HCT116 (cell line): ENCODE measurements around the gene P4HB. TPM values are rescaled to one million over a fixed set of nuclear protein-coding genes. Genes with fewer than 3 reads are reported as not detected.

ENCODE experiments used
- ATAC-seq: fragments of 200-7000 bp; cut with Tn5 transposase; 2 replicates; pipeline ENCODE4 v1.9.1; 2020; ENCODE audit warnings: mild to moderate bottlenecking, moderate library complexity
- BruUV-seq: library from RNA; stranded (reverse); fragments of 400-500 nt; replicated peaks from 2 replicates; lab custom pipeline; 2021; lab: Mats Ljungman, UMichigan
- CTCF ChIA-PET: fragments of 300-600 bp; sonication (Branson Sonifier 250); formaldehyde crosslinking; loops from one replicate; lab custom pipeline; 2021; ENCODE audit warnings: antibody characterized with exemption; lab: Charles Lee
- POLR2A ChIA-PET: fragments of 300-600, 350-600 bp; sonication (Branson Sonifier 250); formaldehyde crosslinking; loops from one replicate; lab custom pipeline; 2021; ENCODE audit warnings: antibody characterized with exemption; lab: Charles Lee
- RAD21 ChIA-PET, 2 experiments: fragments of 300-600 bp; sonication (Branson Sonifier 250); formaldehyde crosslinking; loops; one replicate each; lab custom pipeline; 2023; ENCODE audit warnings: low total read pairs in 2 of 2; ENCODE audit not compliant: uncharacterized antibody in 2 of 2, unreplicated experiment in 2 of 2, low non-redundant PET in 1 of 2; lab: Charles Lee
- DNase-seq: peaks from one replicate; pipeline ENCODE4 v3.0.0-alpha.2; 2010; ENCODE audit warnings: low read depth, low spot score
- H2AFZ ChIP-seq: fragments of 200-600 bp; shearing (Covaris generic), sonication (generic); 2 replicates; pipeline ENCODE4 v1.6.1; 2017; ENCODE audit warnings: low read depth, mixed run types, mixed read lengths, antibody characterized with exemption, low read length; ENCODE audit not compliant: poor library complexity, severe bottlenecking
- H3K27ac ChIP-seq: 2 replicates; pipeline ENCODE4 v1.5.1; 2012; ENCODE audit warnings: low read depth, low read length
- H3K27me3 ChIP-seq: fragments of 200-600 bp; sonication (generic); 2 replicates; pipeline ENCODE4 v1.6.1; 2016; ENCODE audit warnings: mixed run types, low read length, mixed read lengths; ENCODE audit not compliant: insufficient read depth
- H3K36me3 ChIP-seq, 2 experiments: fragments of 200-500 bp in 1 of 2; fragments of 200-600 bp in 1 of 2; sonication (Bioruptor generic) in 1 of 2; sonication (generic) in 1 of 2; 2 replicates each; pipeline versions ENCODE4 v1.5.1 to v1.6.1; 2014 to 2016; ENCODE audit warnings: low read length in 2 of 2, inconsistent platforms in 1 of 2, mixed read lengths in 1 of 2, mixed run types in 1 of 2; ENCODE audit not compliant: insufficient read depth in 2 of 2, control insufficient read depth in 1 of 2
- H3K4me1 ChIP-seq, 2 experiments: fragments of 200-600 bp in 1 of 2; sonication (generic) in 1 of 2; 2 replicates each; pipeline versions ENCODE4 v1.5.1 to v1.6.1; 2012 to 2017; ENCODE audit warnings: low read length in 2 of 2, inconsistent platforms in 1 of 2, mild to moderate bottlenecking in 1 of 2, mixed read lengths in 1 of 2, mixed run types in 1 of 2, moderate library complexity in 1 of 2; ENCODE audit not compliant: insufficient read depth in 2 of 2, control insufficient read depth in 1 of 2
- H3K4me2 ChIP-seq: fragments of 200-600 bp; sonication (generic); 2 replicates; pipeline ENCODE4 v1.6.1; 2017; ENCODE audit warnings: mixed run types, low read length, mixed read lengths
- H3K4me3 ChIP-seq, 2 experiments: fragments of 200-600 bp in 1 of 2; sonication (generic) in 1 of 2; replicated peaks in 1 of 2; 2 replicates each; pipeline ENCODE4 v1.5.1; 2011 to 2016; ENCODE audit warnings: low read length in 2 of 2, control low read depth in 1 of 2, low read depth in 1 of 2, mild to moderate bottlenecking in 1 of 2, mixed read lengths in 1 of 2, mixed run types in 1 of 2
- H3K79me2 ChIP-seq: fragments of 200-600 bp; sonication (generic); 2 replicates; pipeline ENCODE4 v1.6.1; 2017; ENCODE audit warnings: mild to moderate bottlenecking, mixed run types, low read length, moderate library complexity, mixed read lengths; ENCODE audit not compliant: insufficient read depth
- H3K9ac ChIP-seq: fragments of 200-600 bp; sonication (generic); 2 replicates; pipeline ENCODE4 v1.6.1; 2016; ENCODE audit warnings: low read length, mixed read lengths
- H3K9me2 ChIP-seq: fragments of 200-600 bp; sonication (generic), shearing (Covaris generic); 2 replicates; pipeline ENCODE4 v1.6.1; 2017; ENCODE audit warnings: mixed run types, mild to moderate bottlenecking, moderate library complexity; ENCODE audit not compliant: insufficient read depth
- H3K9me3 ChIP-seq, 2 experiments: fragments of 200-500 bp in 1 of 2; fragments of 200-600 bp in 1 of 2; sonication (Bioruptor generic) in 1 of 2; sonication (generic) in 1 of 2; 2 replicates each; pipeline ENCODE4 v1.6.1; 2014 to 2017; ENCODE audit warnings: low read length in 2 of 2, mixed read lengths in 2 of 2, inconsistent platforms in 1 of 2, low read depth in 1 of 2, mild to moderate bottlenecking in 1 of 2, mixed run types in 1 of 2, moderate library complexity in 1 of 2; ENCODE audit not compliant: control insufficient read depth in 1 of 2, insufficient read depth in 1 of 2
- H4K20me1 ChIP-seq: fragments of 200-600 bp; sonication (generic), shearing (Covaris generic); 2 replicates; pipeline ENCODE4 v1.6.1; 2017; ENCODE audit warnings: mixed run types, mild to moderate bottlenecking, moderate library complexity; ENCODE audit not compliant: insufficient read depth
- CBX3 ChIP-seq: IDR thresholded peaks from 2 replicates; pipeline ENCODE4 v1.6.1; 2012; ENCODE audit warnings: low read depth
- EGR1 ChIP-seq: IDR thresholded peaks from 2 replicates; pipeline ENCODE4 v1.6.1; 2012; ENCODE audit warnings: low read depth
- ELF1 ChIP-seq: IDR thresholded peaks from 2 replicates; pipeline ENCODE4 v1.6.1; 2012; ENCODE audit warnings: low read depth, borderline replicate concordance
- EZH2 ChIP-seq: fragments of 200-600 bp; sonication (generic); IDR thresholded peaks from 2 replicates; pipeline ENCODE4 v1.6.1; 2017; ENCODE audit warnings: antibody characterized with exemption, mixed run types
- EZH2phosphoT487 ChIP-seq: fragments of 200-600 bp; IDR thresholded peaks from 2 replicates; pipeline ENCODE4 v1.6.1; 2018; ENCODE audit warnings: antibody characterized with exemption, borderline replicate concordance
- FOSL1 ChIP-seq: IDR thresholded peaks from 2 replicates; pipeline ENCODE4 v1.6.1; 2012; ENCODE audit warnings: low read depth
- JUND ChIP-seq: IDR thresholded peaks from 2 replicates; pipeline ENCODE4 v1.6.1; 2012
- POLR2A ChIP-seq: IDR thresholded peaks from 2 replicates; pipeline ENCODE4 v1.7.0; 2011; ENCODE audit warnings: borderline replicate concordance; ENCODE audit not compliant: insufficient read depth, insufficient read length; ENCODE audit errors: extremely low read depth
- POLR2AphosphoS5 ChIP-seq: IDR thresholded peaks from 2 replicates; pipeline ENCODE4 v1.6.1; 2011; ENCODE audit warnings: mild to moderate bottlenecking, low read depth, low read length, moderate library complexity
- RAD21 ChIP-seq: IDR thresholded peaks from 2 replicates; pipeline ENCODE4 v1.6.1; 2012; ENCODE audit warnings: low read depth, mild to moderate bottlenecking
- SIN3A ChIP-seq: IDR thresholded peaks from 2 replicates; pipeline ENCODE4 v1.6.1; 2012; ENCODE audit warnings: low read depth
- SP1 ChIP-seq: IDR thresholded peaks from 2 replicates; pipeline ENCODE4 v1.6.1; 2012; ENCODE audit warnings: low read depth
- TCF7L2 ChIP-seq: IDR thresholded peaks from 2 replicates; pipeline ENCODE4 v1.7.0; 2011; ENCODE audit warnings: borderline replicate concordance, inconsistent platforms; ENCODE audit not compliant: insufficient read depth, insufficient read length; ENCODE audit errors: extremely low read depth
- ZNF274 ChIP-seq: fragments of 200-500 bp; sonication (Bioruptor generic); IDR thresholded peaks from 2 replicates; pipeline ENCODE4 v1.6.1; 2014; ENCODE audit warnings: mild to moderate bottlenecking, low read depth, low read length, inconsistent platforms
- intact Hi-C: fragments of 100-400 bp; cut with micrococcal nuclease; formaldehyde crosslinking; loops from 2 replicates; pipeline ENCODE4 v1.10.0; 2022
- total RNA-seq: library from RNA; stranded (reverse); gene quantifications from one replicate; pipeline ENCODE4 v1.2.1, GENCODE V29; 2021; ENCODE audit not compliant: unreplicated experiment
- TF ChIP-seq, protein P1 (sequence below): IDR thresholded peaks from 2 replicates; pipeline ENCODE4 v1.6.1; 2012
- TF ChIP-seq, protein P2 (sequence below), 3 experiments: fragments of 200-600 bp in 1 of 3; sonication (generic) in 1 of 3; IDR thresholded peaks in 2 of 3; conservative IDR thresholded peaks in 1 of 3; 2 replicates each; pipeline ENCODE4 v1.5.1; 2012 to 2017; ENCODE audit warnings: low read depth in 2 of 3, low read length in 2 of 3, antibody characterized with exemption in 1 of 3, borderline replicate concordance in 1 of 3, control low read depth in 1 of 3, mild to moderate bottlenecking in 1 of 3, mixed read lengths in 1 of 3, mixed run types in 1 of 3, moderate library complexity in 1 of 3; ENCODE audit not compliant: insufficient read depth in 1 of 3
- TF ChIP-seq, protein P3 (sequence below): IDR thresholded peaks from 2 replicates; pipeline ENCODE4 v1.6.1; 2012

P4HB gene
- total RNA-seq, 1 experiment from 2014 or later: 1,043 TPM

DNA sequence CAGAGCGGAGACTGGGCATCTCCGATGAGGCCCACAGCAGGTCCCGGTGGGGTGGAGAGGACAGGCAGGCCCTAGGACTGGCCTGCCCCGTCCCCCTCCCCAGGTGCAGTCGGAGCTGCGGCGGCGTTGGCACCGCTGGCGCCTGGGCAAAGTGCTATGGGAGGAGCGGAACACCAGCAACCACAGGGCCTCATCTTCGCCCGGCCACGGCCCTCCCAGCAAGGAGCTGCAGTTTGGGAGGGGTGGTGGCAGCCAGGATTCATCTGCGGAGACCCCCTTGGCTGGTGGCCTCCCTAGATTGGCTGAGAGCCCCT is 47.0 kb downstream of the P4HB start:
- ChIA-PET CTCF (no interaction called here), RAD21 (no interaction called here)
- H3K36me3 ChIP-seq: no peaks in the 10 kb centered on the region
- H4K20me1 ChIP-seq: no peaks in the 10 kb centered on the region
- H3K27ac ChIP-seq: no peak overlapping the region
- BruUV-seq: no TSS peak
- H2AFZ ChIP-seq: no peak overlapping the region
- H3K4me2 ChIP-seq: no peak overlapping the region
- no peaks in the 10 kb centered on the region for H3K79me2 ChIP-seq
- intact Hi-C loops: no loop called here
- no peaks in the 10 kb centered on the region for H3K9me2 ChIP-seq
- H3K9ac ChIP-seq: no peak overlapping the region
- peaks cover 3 to 16% of the 10 kb centered on the region in 2 experiments; a peak in 2 of 4 replicates for H3K4me1 ChIP-seq
- no peak for TF ChIP-seq JUND
- TF ChIP-seq POLR2A: no peak
- TF ChIP-seq ELF1: no peak
- no peak for TF ChIP-seq EZH2phosphoT487
- no peak for TF ChIP-seq SP1
- TF ChIP-seq CBX3: no peak
- no peak for TF ChIP-seq POLR2AphosphoS5
- TF ChIP-seq ZNF274: no peak
- TF ChIP-seq, protein P1, sequence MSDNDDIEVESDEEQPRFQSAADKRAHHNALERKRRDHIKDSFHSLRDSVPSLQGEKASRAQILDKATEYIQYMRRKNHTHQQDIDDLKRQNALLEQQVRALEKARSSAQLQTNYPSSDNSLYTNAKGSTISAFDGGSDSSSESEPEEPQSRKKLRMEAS: no peak
- no peak for TF ChIP-seq RAD21
- no peak for TF ChIP-seq SIN3A
- no peak for TF ChIP-seq TCF7L2
- TF ChIP-seq, protein P2, sequence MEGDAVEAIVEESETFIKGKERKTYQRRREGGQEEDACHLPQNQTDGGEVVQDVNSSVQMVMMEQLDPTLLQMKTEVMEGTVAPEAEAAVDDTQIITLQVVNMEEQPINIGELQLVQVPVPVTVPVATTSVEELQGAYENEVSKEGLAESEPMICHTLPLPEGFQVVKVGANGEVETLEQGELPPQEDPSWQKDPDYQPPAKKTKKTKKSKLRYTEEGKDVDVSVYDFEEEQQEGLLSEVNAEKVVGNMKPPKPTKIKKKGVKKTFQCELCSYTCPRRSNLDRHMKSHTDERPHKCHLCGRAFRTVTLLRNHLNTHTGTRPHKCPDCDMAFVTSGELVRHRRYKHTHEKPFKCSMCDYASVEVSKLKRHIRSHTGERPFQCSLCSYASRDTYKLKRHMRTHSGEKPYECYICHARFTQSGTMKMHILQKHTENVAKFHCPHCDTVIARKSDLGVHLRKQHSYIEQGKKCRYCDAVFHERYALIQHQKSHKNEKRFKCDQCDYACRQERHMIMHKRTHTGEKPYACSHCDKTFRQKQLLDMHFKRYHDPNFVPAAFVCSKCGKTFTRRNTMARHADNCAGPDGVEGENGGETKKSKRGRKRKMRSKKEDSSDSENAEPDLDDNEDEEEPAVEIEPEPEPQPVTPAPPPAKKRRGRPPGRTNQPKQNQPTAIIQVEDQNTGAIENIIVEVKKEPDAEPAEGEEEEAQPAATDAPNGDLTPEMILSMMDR (IDR thresholded peaks at IDR 0.05 in 2 of 3, conservative IDR thresholded peaks at IDR 0.05 in 1 of 3; ENCODE audit: borderline replicate concordance in 1 of 3, insufficient read depth in 1 of 3, low read depth in 2 of 3, low read length in 2 of 3): no peak
- TF ChIP-seq, protein P3, sequence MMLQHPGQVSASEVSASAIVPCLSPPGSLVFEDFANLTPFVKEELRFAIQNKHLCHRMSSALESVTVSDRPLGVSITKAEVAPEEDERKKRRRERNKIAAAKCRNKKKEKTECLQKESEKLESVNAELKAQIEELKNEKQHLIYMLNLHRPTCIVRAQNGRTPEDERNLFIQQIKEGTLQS: no peak
- TF ChIP-seq EGR1: no peak
- TF ChIP-seq FOSL1: no peak
- no peak for TF ChIP-seq EZH2
- TF ChIP-seq, all 23 proteins: peak for 0
- POLR2A ChIA-PET: interaction anchor here (1.2 kb wide), 1 partner anchor 59 kb away, joined by 3 read pairs; no protein-coding TSS in a partner anchor
- peaks cover 3% of the 10 kb centered on the region; the same call in 1 of the 2 replicates for H3K27me3 ChIP-seq
- DNase-seq (no peak), ATAC-seq (no peak)
- no peak overlapping the region for H3K4me3 ChIP-seq
- no peaks in the 10 kb centered on the region for H3K9me3 ChIP-seq
